ENCODE results near the gene SLC15A4. TPM values are rescaled to one million over a fixed set of nuclear protein-coding genes. Genes with fewer than 3 reads are reported as not detected.

SLC15A4 gene
- total and polyA plus RNA-seq, 2 of the 4 experiments (the other 2 are of a cell fraction): 15.4 to 21.9 TPM

GRCh38 chr12:128792881-128793280 is 30.9 kb downstream of the SLC15A4 start:
- Histone ChIP-seq H2AK5ac (ENCODE audit: low read depth, low read length) (no peak overlapping the region), H3K14ac (replicated peaks; ENCODE audit: low read depth, low read length) (no peak overlapping the region), H3K36me3 (ENCODE audit: control insufficient read depth, insufficient read depth, low read length) (peaks cover 43% of the 10 kb centered on the region), H2BK15ac (ENCODE audit: low read depth, low read length) (no peak overlapping the region), H3K4me1 (ENCODE audit: control insufficient read depth, insufficient read depth, low read length) (peaks cover 14% of the 10 kb centered on the region), H3K4me2 (ENCODE audit: low read depth, low read length) (no peak overlapping the region), H3K18ac (ENCODE audit: low read depth, low read length) (no peak overlapping the region), H3K79me1 (ENCODE audit: low read depth in 1 of 2, low read length in 2 of 2) (peaks cover 14 to 16% of the 10 kb centered on the region in 2 experiments), H2BK5ac (ENCODE audit: low read depth, low read length, poor library complexity, severe bottlenecking) (no peak overlapping the region), H2BK20ac (ENCODE audit: low read depth, low read length) (no peak overlapping the region), H3K23ac (ENCODE audit: low read depth, low read length) (no peak overlapping the region), H4K91ac (ENCODE audit: insufficient read depth, low read depth, low read length) (no peak overlapping the region), H3K56ac (ENCODE audit: extremely low read depth, insufficient read depth, low read length) (no peak overlapping the region), H3K27me3 (ENCODE audit: control insufficient read depth, insufficient read depth, low read length) (no peaks in the 10 kb centered on the region), H2AK9ac (replicated peaks; ENCODE audit: low read depth, low read length, poor library complexity) (no peak overlapping the region), H2AFZ (replicated peaks; ENCODE audit: low read length, poor library complexity) (no peak overlapping the region), H4K20me1 (ENCODE audit: insufficient read depth, low read length) (no peaks in the 10 kb centered on the region), H4K8ac (ENCODE audit: low read depth in 2 of 2, low read length in 2 of 2) (no peak overlapping the region), H3K9me3 (ENCODE audit: control insufficient read depth, insufficient read depth, low read length) (no peaks in the 10 kb centered on the region), H3K9ac (ENCODE audit: low read depth, low read length) (no peak overlapping the region), H3K4ac (ENCODE audit: low read depth, low read length) (no peak overlapping the region), H2BK120ac (ENCODE audit: low read depth, low read length) (no peak overlapping the region), H3K4me3 (ENCODE audit: insufficient read depth, low read depth, low read length) (no peak overlapping the region), H3K27ac (ENCODE audit: insufficient read depth, low read length) (no peak overlapping the region), H3K9me1 (ENCODE audit: insufficient read depth, low read length) (peaks cover 4% of the 10 kb centered on the region; the same call in 1 of the 2 replicates), H4K5ac (ENCODE audit: low read depth, low read length) (no peak overlapping the region)
- ChIA-PET CTCF (interaction anchor here (1.1 kb wide), 1 partner anchor 10 kb away, joined by 3 read pairs; no protein-coding TSS in a partner anchor), POLR2A (ENCODE audit: unreplicated experiment) (no interaction called here)
- dilution Hi-C loops (cut with HindIII; ENCODE audit: low sequenced_read_pairs, unreplicated experiment): no loop called here
- ATAC-seq (ENCODE audit: low read depth) (no peak), DNase-seq (no peak)
- no CpG with 5 or more reads among the region's 17 CpGs for WGBS, 2 experiments (ENCODE audit: extremely low coverage in 2 of 2, insufficient read length in 1 of 2)
- intact Hi-C loops (cut with micrococcal nuclease): no loop called here
- no TSS peak for BruUV-seq (replicated peaks)
- in situ Hi-C loops (cut with MboI; ENCODE audit: low sequenced_read_pairs): loop anchor here (25.0 kb wide), 1 partner anchor 1944 kb away; no protein-coding TSS in a partner anchor
- TF ChIP-seq USF2 (IDR thresholded peaks at IDR 0.05; ENCODE audit: low read depth, low read length) (no peak), NFE2L2 (IDR thresholded peaks at IDR 0.05; ENCODE audit: low read depth, low read length) (no peak), BHLHE40 (IDR thresholded peaks at IDR 0.05; ENCODE audit: low read depth, low read length) (no peak), POLR2A (IDR thresholded peaks at IDR 0.05; ENCODE audit: low read depth, low read length) (no peak), ELK1 (IDR thresholded peaks at IDR 0.05; ENCODE audit: borderline replicate concordance, low read depth, low read length) (no peak), RCOR1 (IDR thresholded peaks at IDR 0.05; ENCODE audit: insufficient replicate concordance, low read length) (no peak), MAZ (IDR thresholded peaks at IDR 0.05; ENCODE audit: borderline replicate concordance, low read depth, low read length) (no peak), RFX5 (IDR thresholded peaks at IDR 0.05; ENCODE audit: low read depth, low read length) (no peak), CHD1 (IDR thresholded peaks at IDR 0.05; ENCODE audit: low read depth, low read length) (no peak), CTCF (conservative IDR thresholded peaks at IDR 0.05; ENCODE audit: low read depth, low read length) (no peak)

All from IMR-90 (cell line).